Thoracic aorta endothelial cell (primary cell): ENCODE results near the gene SPTSSA. TPM values are rescaled to one million over a fixed set of nuclear protein-coding genes. Genes with fewer than 3 reads are reported as not detected.

Experiments
- total RNA-seq: library from RNA; depleted of rRNA; stranded (reverse); fragments of >200 nt; gene quantifications from 2 replicates; pipeline ENCODE4 v1.2.3, GENCODE V29; 2012

SPTSSA gene
- total RNA-seq: 25.7 and 33.6 TPM in 2 replicates

GRCh38 chr14:34462132-34462893 lies at the start of gene SPTSSA:
TSS of gene SPTSSA (minus strand) at chr14:34462240. CDS start at chr14:34462207, 33 bp downstream.

Other genes with a start within 250 kb of the SPTSSA start
- gene EAPP, start 77.5 kb upstream of the SPTSSA start, total RNA-seq: 34.6 and 37.4 TPM in 2 replicates
- 190 and 224 TPM in 2 replicates for gene SNX6, start 167.9 kb upstream of the SPTSSA start, total RNA-seq